ENCODE data around the gene PCMT1.

DNA sequence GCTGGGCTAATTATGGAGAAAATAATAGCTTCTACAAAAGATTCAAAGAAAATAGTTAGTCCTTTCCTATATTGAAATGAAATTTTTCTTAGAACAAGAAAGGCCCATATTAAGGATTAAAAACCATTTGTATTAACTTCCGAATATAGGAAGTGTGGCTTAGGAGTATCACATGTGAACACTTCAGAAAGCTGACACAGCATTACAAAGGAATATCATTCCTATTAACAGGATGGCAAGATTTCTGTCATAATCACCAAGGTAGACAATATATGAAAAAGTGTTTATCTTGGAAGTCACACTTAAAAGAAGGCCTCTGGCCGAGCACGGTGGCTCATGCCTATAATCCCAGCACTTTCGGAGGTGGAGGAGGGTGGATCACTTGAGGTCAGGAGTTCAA lies 26.3 kb upstream of the PCMT1 start:
- no peak for TF ChIP-seq CTCF (IDR thresholded peaks at IDR 0.05; ENCODE audit: low read length)
- no peak for TF ChIP-seq EZH2 (IDR thresholded peaks at IDR 0.05; ENCODE audit: borderline replicate concordance, low read length)

Data from OCI-LY1 (cell line).